ENCODE data around the gene SHC3.

The SHC3 gene

GRCh38 chr9:89153232-89154017 lies 25.2 kb downstream of the SHC3 start:
- DNase-seq = no peak

GRCh38 chr9:89149726-89150125 lies 28.9 kb downstream of the SHC3 start:
- no peak for DNase-seq

- DNase-seq = no peak
These were observed 33.5 kb downstream of the SHC3 start for GRCh38 chr9:89145097-89145496.

GRCh38 chr9:89144238-89144637 lies 34.4 kb downstream of the SHC3 start:
- DNase-seq = no peak

GRCh38 chr9:89143266-89143665 lies 35.4 kb downstream of the SHC3 start:
- no peak for DNase-seq

- DNase-seq = no peak
These were observed 39.2 kb downstream of the SHC3 start for GRCh38 chr9:89139455-89139854.

GRCh38 chr9:89138463-89139390 lies 39.9 kb downstream of the SHC3 start:
- no peak for DNase-seq

GRCh38 chr9:89137542-89138462 lies 40.8 kb downstream of the SHC3 start:
- no peak for DNase-seq

- no peak for DNase-seq
These were observed 42.9 kb downstream of the SHC3 start for GRCh38 chr9:89135591-89136166.

- no peak for DNase-seq
These were observed 43.9 kb downstream of the SHC3 start for GRCh38 chr9:89134709-89135108.

GRCh38 chr9:89122949-89123348 lies 55.7 kb downstream of the SHC3 start:
- DNase-seq = no peak

- DNase-seq = no peak
These were observed 57.9 kb downstream of the SHC3 start for GRCh38 chr9:89120704-89121103.

- no peak for DNase-seq
These were observed 61.8 kb downstream of the SHC3 start for GRCh38 chr9:89116805-89117192.

- DNase-seq = no peak
These were observed 62.4 kb downstream of the SHC3 start for GRCh38 chr9:89116064-89116804.

- DNase-seq = no peak
These were observed 63.2 kb downstream of the SHC3 start for GRCh38 chr9:89115426-89115825.

- DNase-seq = no peak
These were observed 63.9 kb downstream of the SHC3 start for GRCh38 chr9:89114741-89115140.

- no peak for DNase-seq
These were observed 64.8 kb downstream of the SHC3 start for GRCh38 chr9:89113851-89114250.

GRCh38 chr9:89112243-89112642 lies 66.4 kb downstream of the SHC3 start:
- no peak for DNase-seq

- no peak for DNase-seq
These were observed 69.0 kb downstream of the SHC3 start for GRCh38 chr9:89109666-89110065.

GRCh38 chr9:89107406-89107805 lies 71.2 kb downstream of the SHC3 start:
- DNase-seq = no peak

GRCh38 chr9:89106224-89106851 lies 72.3 kb downstream of the SHC3 start:
- no peak for DNase-seq

Measured in 8988T (cell line).